ENCODE results near the gene OOEP. TPM values are rescaled to one million over a fixed set of nuclear protein-coding genes. Genes with fewer than 3 reads are reported as not detected.

OOEP gene
- total RNA-seq, 1 donor from 2014 or later, result not detected

GRCh38 chr6:73364549-73364948 is 5.1 kb downstream of the OOEP start:
- DNase-seq (ENCODE audit: low spot score), result no peak

- no peak for DNase-seq (ENCODE audit: low spot score)
Measured at GRCh38 chr6:73364121-73364520, 5.6 kb downstream of the OOEP start.

GRCh38 chr6:73363537-73363875 is 6.2 kb downstream of the OOEP start:
- DNase-seq (ENCODE audit: low spot score), result no peak

GRCh38 chr6:73362869-73363536 is 6.7 kb downstream of the OOEP start:
- no peak for DNase-seq (ENCODE audit: low spot score)

- DNase-seq (ENCODE audit: low spot score), result no peak
Measured at GRCh38 chr6:73362358-73362757, 7.3 kb downstream of the OOEP start, which contains the start of gene KHDC3L. Gene KHDC3L (plus strand): TSS chr6:73362658. CDS start chr6:73362730, 72 bp downstream.

- no peak for DNase-seq (ENCODE audit: low spot score)
Measured at GRCh38 chr6:73353636-73354593, 15.8 kb downstream of the OOEP start, which contains the start of gene DPPA5. Gene DPPA5 (minus strand): TSS chr6:73354276. CDS start chr6:73354225, 51 bp downstream.

- no peak for DNase-seq (ENCODE audit: low spot score)
Measured at GRCh38 chr6:73349311-73349710, 20.4 kb downstream of the OOEP start.

GRCh38 chr6:73348550-73349204 is 21.0 kb downstream of the OOEP start:
- DNase-seq (ENCODE audit: low spot score), result no peak

GRCh38 chr6:73343164-73343563 is 26.5 kb downstream of the OOEP start:
- DNase-seq (ENCODE audit: low spot score), result no peak

- DNase-seq (ENCODE audit: low spot score), result no peak
Measured at GRCh38 chr6:73342174-73342573, 27.5 kb downstream of the OOEP start.

GRCh38 chr6:73341335-73341734 is 28.4 kb downstream of the OOEP start:
- DNase-seq (ENCODE audit: low spot score), result no peak

GRCh38 chr6:73340048-73340447 is 29.6 kb downstream of the OOEP start:
- DNase-seq (ENCODE audit: low spot score), result no peak

GRCh38 chr6:73339340-73339739 is 30.4 kb downstream of the OOEP start:
- no peak for DNase-seq (ENCODE audit: low spot score)

GRCh38 chr6:73329201-73329600 is 40.5 kb downstream of the OOEP start:
- no peak for DNase-seq (ENCODE audit: low spot score)

GRCh38 chr6:73328790-73329189 is 40.9 kb downstream of the OOEP start:
- DNase-seq (ENCODE audit: low spot score), result no peak

GRCh38 chr6:73325656-73326055 is 44.0 kb downstream of the OOEP start:
- no peak for DNase-seq (ENCODE audit: low spot score)

GRCh38 chr6:73323323-73323722 is 46.4 kb downstream of the OOEP start:
- DNase-seq (ENCODE audit: low spot score), result no peak

Other genes with a start within 250 kb of the OOEP start
- not detected for gene KHDC1L, start 144.4 kb downstream of the OOEP start, total RNA-seq
- gene KHDC1, start 106.7 kb downstream of the OOEP start, total RNA-seq, result 1.5 TPM
- gene DPPA5, start 15.6 kb downstream of the OOEP start, total RNA-seq, result not detected
- not detected for gene KHDC3L, start 7.2 kb downstream of the OOEP start, total RNA-seq
- 0.94 TPM for gene DDX43, start 24.9 kb upstream of the OOEP start, total RNA-seq
- gene CGAS, start 82.4 kb upstream of the OOEP start, total RNA-seq, result 5.2 TPM
- 42.5 TPM for gene MTO1, start 91.8 kb upstream of the OOEP start, total RNA-seq
- gene EEF1A1, start 151.1 kb upstream of the OOEP start, total RNA-seq, result 10,940 TPM

All from ureter (tissue), 1 donor.